HepG2 (cell line): Measurements from ENCODE around the gene UBE2C. TPM values are rescaled to one million over a fixed set of nuclear protein-coding genes. Genes with fewer than 3 reads are reported as not detected.

ENCODE experiments used
- ATM ChIP-seq: fragments of 450-650 bp; IDR thresholded peaks from 2 replicates; pipeline ENCODE4 v1.7.1; 2017; ENCODE audit warnings: mild to moderate bottlenecking, borderline replicate concordance
- DNMT3B ChIP-seq: conservative IDR thresholded peaks from 2 replicates; pipeline ENCODE4 v1.6.1; 2016; ENCODE audit warnings: missing biosample characterization, control low read depth
- DPF2 ChIP-seq: sonication (generic); formaldehyde crosslinking; IDR thresholded peaks from 2 replicates; pipeline ENCODE4 v1.4.0; 2020; ENCODE audit warnings: mild to moderate bottlenecking, low read depth, missing genetic modification reagents, borderline replicate concordance
- FOXC1 ChIP-seq: sonication (generic); formaldehyde crosslinking; IDR thresholded peaks from 2 replicates; pipeline ENCODE4 v1.8.0; 2022; ENCODE audit warnings: mild to moderate bottlenecking, missing genetic modification reagents, borderline replicate concordance
- GFI1 ChIP-seq: sonication (generic); formaldehyde crosslinking; IDR thresholded peaks from 2 replicates; pipeline ENCODE4 v1.5.0; 2020; ENCODE audit warnings: missing genetic modification reagents, mild to moderate bottlenecking, borderline replicate concordance
- JUN ChIP-seq: sonication (generic); formaldehyde crosslinking; IDR thresholded peaks from 2 replicates; pipeline ENCODE4 v1.4.0; 2020; ENCODE audit warnings: mild to moderate bottlenecking, missing genetic modification reagents
- JUNB ChIP-seq: sonication (generic); formaldehyde crosslinking; IDR thresholded peaks from 2 replicates; pipeline ENCODE4 v1.8.0; 2022; ENCODE audit warnings: missing genetic modification reagents, mild to moderate bottlenecking, borderline replicate concordance
- KAT7 ChIP-seq: IDR thresholded peaks from 2 replicates; pipeline ENCODE4 v1.6.1; 2018; ENCODE audit warnings: borderline replicate concordance, missing compliant biosample characterization
- MBD4 ChIP-seq: IDR thresholded peaks from 2 replicates; pipeline ENCODE4 v1.6.1; 2012; ENCODE audit warnings: low read length, inconsistent platforms, borderline replicate concordance
- MED8 ChIP-seq: sonication (generic); formaldehyde crosslinking; IDR thresholded peaks from 2 replicates; pipeline ENCODE4 v1.8.1; 2023; ENCODE audit warnings: mild to moderate bottlenecking, missing genetic modification reagents; ENCODE audit not compliant: insufficient replicate concordance
- PAF1 ChIP-seq: IDR thresholded peaks from 2 replicates; pipeline ENCODE4 v1.6.1; 2016; ENCODE audit warnings: missing genetic modification reagents, missing compliant biosample characterization
- SIN3B ChIP-seq: fragments of 150-350 bp; IDR thresholded peaks from 2 replicates; pipeline ENCODE4 v1.6.1; 2014; ENCODE audit warnings: low read length
- SP4 ChIP-seq: sonication (generic); formaldehyde crosslinking; IDR thresholded peaks from 2 replicates; pipeline ENCODE4 v1.8.1; 2023; ENCODE audit warnings: mild to moderate bottlenecking, missing genetic modification reagents
- ZNF282 ChIP-seq: fragments of 450-650 bp; IDR thresholded peaks from 2 replicates; pipeline ENCODE4 v1.6.1; 2018; ENCODE audit not compliant: partially characterized antibody
- ZNF547 ChIP-seq: sonication (generic); formaldehyde crosslinking; IDR thresholded peaks from 2 replicates; pipeline ENCODE4 v1.5.1; 2020; ENCODE audit warnings: mild to moderate bottlenecking, missing genetic modification reagents
- ZNF607 ChIP-seq: sonication (generic); formaldehyde crosslinking; IDR thresholded peaks from 2 replicates; pipeline ENCODE4 v1.5.1; 2020; ENCODE audit warnings: missing genetic modification reagents, mild to moderate bottlenecking, borderline replicate concordance
- ZNF652 ChIP-seq: IDR thresholded peaks from 2 replicates; pipeline ENCODE4 v1.6.1; 2016; ENCODE audit warnings: low read depth, borderline replicate concordance
- ZNF841 ChIP-seq: sonication (generic); formaldehyde crosslinking; IDR thresholded peaks from 2 replicates; pipeline ENCODE4 v1.8.1; 2023; ENCODE audit warnings: missing genetic modification reagents, borderline replicate concordance
- polyA plus RNA-seq, 8 experiments: library from polyadenylated mRNA; depleted of rRNA in 3 of 8; stranded (reverse) in 7 of 8; unstranded in 1 of 8; fragments of >200 nt; fragmentation: Illumina TruSeq in 4 of 8; extraction: Trizol in 4 of 8; gene quantifications; 2 replicates each; pipeline versions ENCODE4 v1.2.1 to v1.2.3, GENCODE V29; 2011 to 2016; ENCODE audit warnings: low read depth in 4 of 8, missing spikeins in 1 of 8, mixed read lengths in 1 of 8; ENCODE audit not compliant: insufficient read depth in 1 of 8
- total RNA-seq, 5 experiments: library from RNA; depleted of rRNA; stranded (reverse); fragments of >200 nt; fragmentation: Illumina TruSeq; extraction: Trizol; gene quantifications; 2 replicates each; pipeline ENCODE4 v1.2.3, GENCODE V29; 2016; ENCODE audit warnings: low read depth in 1 of 5
- TF ChIP-seq, protein P1 (sequence below): sonication (generic); formaldehyde crosslinking; IDR thresholded peaks from 2 replicates; pipeline ENCODE4 v1.9.0; 2021; ENCODE audit warnings: missing genetic modification reagents, borderline replicate concordance
- TF ChIP-seq, protein P2 (sequence below): sonication (generic); formaldehyde crosslinking; IDR thresholded peaks from 2 replicates; pipeline ENCODE4 v1.4.0; 2020; ENCODE audit warnings: missing genetic modification reagents, borderline replicate concordance
- TF ChIP-seq, protein P3 (sequence below): sonication (generic); formaldehyde crosslinking; IDR thresholded peaks from 2 replicates; pipeline ENCODE4 v1.4.0; 2020; ENCODE audit warnings: missing genetic modification reagents

UBE2C gene
- total and polyA plus RNA-seq, 2 of the 13 experiments (the other 11 are each of a cell fraction or from before 2014, with no cell fraction given), result 100 to 123 TPM

DNA sequence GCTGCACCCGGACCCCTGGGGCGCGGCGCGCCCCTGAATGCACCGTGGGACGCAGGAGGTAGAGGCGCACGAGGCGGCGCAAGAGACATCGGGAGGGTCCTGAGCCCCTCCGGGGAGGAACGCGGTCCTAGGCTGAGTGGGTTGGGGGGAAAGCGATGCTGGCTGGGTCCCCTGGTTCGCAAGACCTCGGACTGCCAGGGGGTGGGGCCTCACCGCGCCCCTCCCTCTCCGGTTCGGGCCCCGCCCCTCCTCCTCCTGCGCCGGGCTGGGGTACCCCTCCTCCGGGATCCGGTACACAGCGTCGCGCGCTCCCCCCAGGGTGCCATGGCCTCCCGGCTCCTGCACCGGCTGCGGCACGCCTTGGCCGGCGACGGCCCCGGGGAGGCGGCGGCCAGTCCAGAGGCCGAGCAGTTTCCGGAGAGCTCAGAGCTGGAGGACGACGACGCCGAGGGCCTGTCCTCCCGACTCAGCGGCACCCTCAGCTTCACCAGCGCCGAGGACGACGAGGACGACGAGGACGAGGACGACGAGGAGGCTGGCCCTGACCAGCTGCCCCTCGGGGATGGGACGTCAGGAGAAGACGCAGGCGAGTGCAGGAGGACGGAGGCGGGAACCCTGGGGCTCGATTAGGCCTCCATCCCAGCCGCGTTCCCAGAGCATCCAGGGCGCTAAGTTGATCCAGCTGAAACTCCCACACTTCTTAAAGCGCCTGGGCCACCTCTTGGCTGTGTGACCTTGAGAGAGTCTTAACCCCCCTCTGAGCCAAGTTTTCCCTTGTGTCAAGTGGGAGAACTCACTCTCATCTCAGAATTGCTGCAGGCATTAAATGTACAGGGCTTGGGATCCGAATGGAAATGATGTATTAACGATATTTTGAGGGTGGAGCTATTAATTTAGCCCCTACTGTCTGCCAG, 21.7 kb downstream of the UBE2C start (continued):
- peak; percentile 68; the same call in 1 of the 2 replicates for TF ChIP-seq KAT7 (CRISPR knock-in tag)
- peak; percentile 57; the same call in 1 of the 2 replicates for TF ChIP-seq ZNF607
- no peak for TF ChIP-seq ZNF282
- no peak for TF ChIP-seq ATM
- no peak for TF ChIP-seq JUNB (CRISPR knock-in tag)
- TF ChIP-seq ZNF547 (CRISPR knock-in tag), result no peak
- no peak for TF ChIP-seq SIN3B
- TF ChIP-seq GFI1 (CRISPR knock-in tag), result no peak
- TF ChIP-seq, protein P1, sequence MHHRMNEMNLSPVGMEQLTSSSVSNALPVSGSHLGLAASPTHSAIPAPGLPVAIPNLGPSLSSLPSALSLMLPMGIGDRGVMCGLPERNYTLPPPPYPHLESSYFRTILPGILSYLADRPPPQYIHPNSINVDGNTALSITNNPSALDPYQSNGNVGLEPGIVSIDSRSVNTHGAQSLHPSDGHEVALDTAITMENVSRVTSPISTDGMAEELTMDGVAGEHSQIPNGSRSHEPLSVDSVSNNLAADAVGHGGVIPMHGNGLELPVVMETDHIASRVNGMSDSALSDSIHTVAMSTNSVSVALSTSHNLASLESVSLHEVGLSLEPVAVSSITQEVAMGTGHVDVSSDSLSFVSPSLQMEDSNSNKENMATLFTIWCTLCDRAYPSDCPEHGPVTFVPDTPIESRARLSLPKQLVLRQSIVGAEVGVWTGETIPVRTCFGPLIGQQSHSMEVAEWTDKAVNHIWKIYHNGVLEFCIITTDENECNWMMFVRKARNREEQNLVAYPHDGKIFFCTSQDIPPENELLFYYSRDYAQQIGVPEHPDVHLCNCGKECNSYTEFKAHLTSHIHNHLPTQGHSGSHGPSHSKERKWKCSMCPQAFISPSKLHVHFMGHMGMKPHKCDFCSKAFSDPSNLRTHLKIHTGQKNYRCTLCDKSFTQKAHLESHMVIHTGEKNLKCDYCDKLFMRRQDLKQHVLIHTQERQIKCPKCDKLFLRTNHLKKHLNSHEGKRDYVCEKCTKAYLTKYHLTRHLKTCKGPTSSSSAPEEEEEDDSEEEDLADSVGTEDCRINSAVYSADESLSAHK (CRISPR knock-in tag), result no peak
- no peak for TF ChIP-seq JUN
- TF ChIP-seq, protein P2, sequence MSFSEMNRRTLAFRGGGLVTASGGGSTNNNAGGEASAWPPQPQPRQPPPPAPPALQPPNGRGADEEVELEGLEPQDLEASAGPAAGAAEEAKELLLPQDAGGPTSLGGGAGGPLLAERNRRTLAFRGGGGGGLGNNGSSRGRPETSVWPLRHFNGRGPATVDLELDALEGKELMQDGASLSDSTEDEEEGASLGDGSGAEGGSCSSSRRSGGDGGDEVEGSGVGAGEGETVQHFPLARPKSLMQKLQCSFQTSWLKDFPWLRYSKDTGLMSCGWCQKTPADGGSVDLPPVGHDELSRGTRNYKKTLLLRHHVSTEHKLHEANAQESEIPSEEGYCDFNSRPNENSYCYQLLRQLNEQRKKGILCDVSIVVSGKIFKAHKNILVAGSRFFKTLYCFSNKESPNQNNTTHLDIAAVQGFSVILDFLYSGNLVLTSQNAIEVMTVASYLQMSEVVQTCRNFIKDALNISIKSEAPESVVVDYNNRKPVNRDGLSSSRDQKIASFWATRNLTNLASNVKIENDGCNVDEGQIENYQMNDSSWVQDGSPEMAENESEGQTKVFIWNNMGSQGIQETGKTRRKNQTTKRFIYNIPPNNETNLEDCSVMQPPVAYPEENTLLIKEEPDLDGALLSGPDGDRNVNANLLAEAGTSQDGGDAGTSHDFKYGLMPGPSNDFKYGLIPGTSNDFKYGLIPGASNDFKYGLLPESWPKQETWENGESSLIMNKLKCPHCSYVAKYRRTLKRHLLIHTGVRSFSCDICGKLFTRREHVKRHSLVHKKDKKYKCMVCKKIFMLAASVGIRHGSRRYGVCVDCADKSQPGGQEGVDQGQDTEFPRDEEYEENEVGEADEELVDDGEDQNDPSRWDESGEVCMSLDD, result no peak; the same call in 1 of the 2 replicates
- peak; percentile 73; the same call in 1 of the 2 replicates for TF ChIP-seq FOXC1 (CRISPR knock-in tag)
- TF ChIP-seq MED8 (CRISPR knock-in tag), result peak; percentile 83
- no peak for TF ChIP-seq DPF2 (CRISPR knock-in tag)
- peak; percentile 52; the same call in 1 of the 2 replicates for TF ChIP-seq PAF1
- TF ChIP-seq ZNF841 (CRISPR knock-in tag), result no peak
- no peak for TF ChIP-seq MBD4
- peak; percentile 93 for TF ChIP-seq SP4 (CRISPR knock-in tag)
- TF ChIP-seq, protein P3, sequence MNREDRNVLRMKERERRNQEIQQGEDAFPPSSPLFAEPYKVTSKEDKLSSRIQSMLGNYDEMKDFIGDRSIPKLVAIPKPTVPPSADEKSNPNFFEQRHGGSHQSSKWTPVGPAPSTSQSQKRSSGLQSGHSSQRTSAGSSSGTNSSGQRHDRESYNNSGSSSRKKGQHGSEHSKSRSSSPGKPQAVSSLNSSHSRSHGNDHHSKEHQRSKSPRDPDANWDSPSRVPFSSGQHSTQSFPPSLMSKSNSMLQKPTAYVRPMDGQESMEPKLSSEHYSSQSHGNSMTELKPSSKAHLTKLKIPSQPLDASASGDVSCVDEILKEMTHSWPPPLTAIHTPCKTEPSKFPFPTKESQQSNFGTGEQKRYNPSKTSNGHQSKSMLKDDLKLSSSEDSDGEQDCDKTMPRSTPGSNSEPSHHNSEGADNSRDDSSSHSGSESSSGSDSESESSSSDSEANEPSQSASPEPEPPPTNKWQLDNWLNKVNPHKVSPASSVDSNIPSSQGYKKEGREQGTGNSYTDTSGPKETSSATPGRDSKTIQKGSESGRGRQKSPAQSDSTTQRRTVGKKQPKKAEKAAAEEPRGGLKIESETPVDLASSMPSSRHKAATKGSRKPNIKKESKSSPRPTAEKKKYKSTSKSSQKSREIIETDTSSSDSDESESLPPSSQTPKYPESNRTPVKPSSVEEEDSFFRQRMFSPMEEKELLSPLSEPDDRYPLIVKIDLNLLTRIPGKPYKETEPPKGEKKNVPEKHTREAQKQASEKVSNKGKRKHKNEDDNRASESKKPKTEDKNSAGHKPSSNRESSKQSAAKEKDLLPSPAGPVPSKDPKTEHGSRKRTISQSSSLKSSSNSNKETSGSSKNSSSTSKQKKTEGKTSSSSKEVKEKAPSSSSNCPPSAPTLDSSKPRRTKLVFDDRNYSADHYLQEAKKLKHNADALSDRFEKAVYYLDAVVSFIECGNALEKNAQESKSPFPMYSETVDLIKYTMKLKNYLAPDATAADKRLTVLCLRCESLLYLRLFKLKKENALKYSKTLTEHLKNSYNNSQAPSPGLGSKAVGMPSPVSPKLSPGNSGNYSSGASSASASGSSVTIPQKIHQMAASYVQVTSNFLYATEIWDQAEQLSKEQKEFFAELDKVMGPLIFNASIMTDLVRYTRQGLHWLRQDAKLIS (CRISPR knock-in tag), result no peak
- TF ChIP-seq DNMT3B (CRISPR knock-in tag), result no peak; the same call in 1 of the 2 replicates
- TF ChIP-seq ZNF652 (CRISPR knock-in tag), result no peak
